ENCODE measurements around the gene ARIH1.

- TF ChIP-seq CTCF (IDR thresholded peaks at IDR 0.05), result no peak
- no peak for TF ChIP-seq POLR2AphosphoS5 (IDR thresholded peaks at IDR 0.05; ENCODE audit: low read depth, low read length)
- TF ChIP-seq MAX (IDR thresholded peaks at IDR 0.05; ENCODE audit: low read depth), result no peak
- no peak for TF ChIP-seq RFX5 (IDR thresholded peaks at IDR 0.05; ENCODE audit: low read length)
- no peak for TF ChIP-seq EP300 (IDR thresholded peaks at IDR 0.05; ENCODE audit: borderline replicate concordance in 1 of 2, low read depth in 1 of 2, low read length in 1 of 2)
- no peak for TF ChIP-seq RAD21 (IDR thresholded peaks at IDR 0.05; ENCODE audit: low read length)
- no peak for TF ChIP-seq JUND (IDR thresholded peaks at IDR 0.05)
Observed at GRCh38 chr15:72483279-72483678, 9.1 kb downstream of the ARIH1 start.

Measured in SK-N-SH (cell line).